ENCODE data around the gene HAGH. TPM values are rescaled to one million over a fixed set of nuclear protein-coding genes. Genes with fewer than 3 reads are reported as not detected.

HAGH gene
- total RNA-seq, 1 experiment from 2014 or later: 35.9 TPM

GRCh38 chr16:1763521-1764511, 62.8 kb downstream of the HAGH start:
- DNase-seq (ENCODE audit: low read depth): no peak

GRCh38 chr16:1762879-1763520, 63.6 kb downstream of the HAGH start:
- DNase-seq (ENCODE audit: low read depth): no peak

- DNase-seq (ENCODE audit: low read depth): no peak
Measured at GRCh38 chr16:1762196-1762878, 64.3 kb downstream of the HAGH start.

- DNase-seq (ENCODE audit: low read depth): no peak
Measured at GRCh38 chr16:1761751-1762150, 64.9 kb downstream of the HAGH start.

GRCh38 chr16:1760911-1761310, 65.7 kb downstream of the HAGH start:
- DNase-seq (ENCODE audit: low read depth): no peak

- no peak for DNase-seq (ENCODE audit: low read depth)
Measured at GRCh38 chr16:1759511-1759910, 67.1 kb downstream of the HAGH start.

GRCh38 chr16:1758923-1759322, 67.7 kb downstream of the HAGH start:
- no peak for DNase-seq (ENCODE audit: low read depth)

- no peak for DNase-seq (ENCODE audit: low read depth)
Measured at GRCh38 chr16:1757714-1758461, 68.7 kb downstream of the HAGH start.

Other genes starting within 250 kb of the HAGH start
- gene IFT140, start 214.8 kb downstream of the HAGH start, total RNA-seq (2014; rRNA removed; shearing (Covaris generic)): 3.3 and 5.0 TPM in 2 replicates
- gene CRAMP1, start 214.5 kb downstream of the HAGH start, total RNA-seq (2014; rRNA removed; shearing (Covaris generic)): 5.7 and 7.0 TPM in 2 replicates
- gene JPT2, start 148.5 kb downstream of the HAGH start, total RNA-seq (2014; rRNA removed; shearing (Covaris generic)): 87.1 and 111 TPM in 2 replicates
- 24.4 and 27.4 TPM in 2 replicates for gene MAPK8IP3, start 120.6 kb downstream of the HAGH start, total RNA-seq (2014; rRNA removed; shearing (Covaris generic))
- gene NME3, start 55.3 kb downstream of the HAGH start, total RNA-seq (2014; rRNA removed; shearing (Covaris generic)): 7.3 and 7.4 TPM in 2 replicates
- 6.3 and 7.3 TPM in 2 replicates for gene EME2, start 54.0 kb downstream of the HAGH start, total RNA-seq (2014; rRNA removed; shearing (Covaris generic))
- 248 and 271 TPM in 2 replicates for gene MRPS34, start 53.7 kb downstream of the HAGH start, total RNA-seq (2014; rRNA removed; shearing (Covaris generic))
- 28.7 and 31.2 TPM in 2 replicates for gene SPSB3, start 44.3 kb downstream of the HAGH start, total RNA-seq (2014; rRNA removed; shearing (Covaris generic))
- gene NUBP2, start 43.9 kb downstream of the HAGH start, total RNA-seq (2014; rRNA removed; shearing (Covaris generic)): 123 and 137 TPM in 2 replicates
- not detected in 2 replicates for gene IGFALS, start 33.1 kb downstream of the HAGH start, total RNA-seq (2014; rRNA removed; shearing (Covaris generic))
- 78.8 and 81.1 TPM in 2 replicates for gene FAHD1, start 381 bp upstream of the HAGH start, total RNA-seq (2014; rRNA removed; shearing (Covaris generic))
- gene MEIOB, start 45.3 kb upstream of the HAGH start, total RNA-seq (2014; rRNA removed; shearing (Covaris generic)): not detected in 2 replicates
- not detected in 2 replicates for gene HS3ST6, start 91.6 kb upstream of the HAGH start, total RNA-seq (2014; rRNA removed; shearing (Covaris generic))
- gene MSRB1, start 116.4 kb upstream of the HAGH start, total RNA-seq (2014; rRNA removed; shearing (Covaris generic)): 26.1 and 38.7 TPM in 2 replicates
- gene RPL3L, start 127.9 kb upstream of the HAGH start, total RNA-seq (2014; rRNA removed; shearing (Covaris generic)): not detected in 2 replicates
- gene NDUFB10, start 132.7 kb upstream of the HAGH start, total RNA-seq (2014; rRNA removed; shearing (Covaris generic)): 559 and 621 TPM in 2 replicates
- 5,088 and 5,569 TPM in 2 replicates for gene RPS2, start 138.0 kb upstream of the HAGH start, total RNA-seq (2014; rRNA removed; shearing (Covaris generic))
- gene RNF151, start 140.0 kb upstream of the HAGH start, total RNA-seq (2014; rRNA removed; shearing (Covaris generic)): not detected in 2 replicates
- gene TBL3, start 145.2 kb upstream of the HAGH start, total RNA-seq (2014; rRNA removed; shearing (Covaris generic)): 47.8 and 53.4 TPM in 2 replicates
- 0.43 TPM in 1 of 2 replicates, not detected in the other for gene NOXO1, start 154.6 kb upstream of the HAGH start, total RNA-seq (2014; rRNA removed; shearing (Covaris generic))
- gene GFER, start 157.4 kb upstream of the HAGH start, total RNA-seq (2014; rRNA removed; shearing (Covaris generic)): 75.7 and 85.5 TPM in 2 replicates
- gene SYNGR3, start 163.1 kb upstream of the HAGH start, total RNA-seq (2014; rRNA removed; shearing (Covaris generic)): 2.4 and 2.5 TPM in 2 replicates
- 46.2 and 50.4 TPM in 2 replicates for gene ZNF598, start 183.0 kb upstream of the HAGH start, total RNA-seq (2014; rRNA removed; shearing (Covaris generic))
- 0.30 and 0.35 TPM in 2 replicates for gene NPW, start 193.0 kb upstream of the HAGH start, total RNA-seq (2014; rRNA removed; shearing (Covaris generic))
- gene NHERF2, start 200.1 kb upstream of the HAGH start, total RNA-seq (2014; rRNA removed; shearing (Covaris generic)): 118 and 158 TPM in 2 replicates
- gene NTHL1, start 221.0 kb upstream of the HAGH start, total RNA-seq (2014; rRNA removed; shearing (Covaris generic)): 61.5 and 90.5 TPM in 2 replicates
- 50.2 and 59.6 TPM in 2 replicates for gene TSC2, start 221.2 kb upstream of the HAGH start, total RNA-seq (2014; rRNA removed; shearing (Covaris generic))

Measured in HT1080 (cell line).